Mesothelial cell of epicardium (in vitro differentiated cells): ENCODE data around the gene NANOS3. TPM values are rescaled to one million over a fixed set of nuclear protein-coding genes. Genes with fewer than 3 reads are reported as not detected.
"Not testable (repeated sequence)": the region's sequence is repeated elsewhere in the genome, so short reads cannot be mapped to it uniquely, and the experiment has no call there.

Experiments used
- DNase-seq, 2 experiments: peaks; one replicate each; pipeline ENCODE4 v3.0.0; 2021; ENCODE audit warnings: low spot score in 2 of 2; ENCODE audit not compliant: unreplicated experiment in 2 of 2
- H3K27ac Mint-ChIP-seq: 2 replicates; pipeline ENCODE4 v1.8.0; 2021; ENCODE audit warnings: mixed read lengths
- H3K27me3 Mint-ChIP-seq: 2 replicates; pipeline ENCODE4 v1.8.0; 2021; ENCODE audit warnings: low read depth, mixed read lengths
- H3K36me3 Mint-ChIP-seq: 2 replicates; pipeline ENCODE4 v1.8.0; 2021; ENCODE audit warnings: mixed read lengths
- H3K4me1 Mint-ChIP-seq: 2 replicates; pipeline ENCODE4 v1.8.0; 2021; ENCODE audit warnings: mixed read lengths
- H3K4me3 Mint-ChIP-seq: 2 replicates; pipeline ENCODE4 v1.8.0; 2021; ENCODE audit warnings: mild to moderate bottlenecking, moderate library complexity, mixed read lengths
- H3K9me3 Mint-ChIP-seq: 2 replicates; pipeline ENCODE4 v1.8.0; 2021; ENCODE audit warnings: mixed read lengths
- total RNA-seq: library from RNA; stranded (reverse); gene quantifications from 3 replicates; pipeline ENCODE4 v1.2.1, GENCODE V29; 2021
- TF ChIP-seq, protein P1 (sequence below): fragments of 200-600 bp; sonication (generic); IDR thresholded peaks from one replicate; pipeline ENCODE4 v1.5.0; 2021; ENCODE audit warnings: antibody characterized with exemption; ENCODE audit not compliant: unreplicated experiment

The NANOS3 gene
- total RNA-seq, 1 donor from 2014 or later, result 8.2 TPM

DNA sequence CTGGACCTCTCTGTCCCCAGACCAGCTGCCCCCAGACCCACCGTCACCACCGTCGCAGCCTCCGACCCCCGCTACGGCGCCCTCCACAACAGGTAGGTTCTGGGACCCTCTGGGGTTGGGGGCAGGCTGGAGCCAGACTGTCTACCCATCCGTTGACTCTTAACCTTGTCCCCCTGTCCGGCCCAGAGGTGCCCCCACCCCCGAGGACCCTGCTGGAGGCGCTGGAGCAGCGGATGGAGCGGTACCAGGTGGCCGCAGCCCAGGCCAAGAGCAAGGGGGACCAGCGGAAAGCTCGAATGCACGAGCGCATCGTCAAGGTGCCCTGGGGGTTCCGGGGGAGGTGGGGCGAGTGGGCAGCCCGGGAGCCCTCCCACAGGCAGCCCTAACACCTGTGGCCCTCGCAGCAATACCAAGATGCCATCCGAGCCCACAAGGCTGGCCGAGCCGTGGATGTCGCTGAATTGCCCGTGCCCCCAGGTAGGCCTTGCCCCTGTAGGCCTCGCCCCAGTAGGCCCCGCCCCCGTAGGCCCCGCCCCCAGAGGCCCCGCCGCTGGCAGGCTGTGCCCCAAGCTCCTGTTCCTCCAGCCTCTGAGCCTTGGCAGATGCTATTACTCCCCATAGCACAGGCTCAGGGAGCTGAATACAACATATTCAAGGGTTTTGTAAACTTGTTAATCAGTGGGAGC, 41.9 kb downstream of the NANOS3 start:
- Mint-ChIP-seq H3K36me3 (peaks cover 48% of the 10 kb centered on the region), H3K9me3 (no peaks in the 10 kb centered on the region), H3K27me3 (no peaks in the 10 kb centered on the region), H3K4me3 (no peak overlapping the region), H3K4me1 (no peaks in the 10 kb centered on the region), H3K27ac (no peak overlapping the region)
- no peak for DNase-seq
- TF ChIP-seq, protein P1, sequence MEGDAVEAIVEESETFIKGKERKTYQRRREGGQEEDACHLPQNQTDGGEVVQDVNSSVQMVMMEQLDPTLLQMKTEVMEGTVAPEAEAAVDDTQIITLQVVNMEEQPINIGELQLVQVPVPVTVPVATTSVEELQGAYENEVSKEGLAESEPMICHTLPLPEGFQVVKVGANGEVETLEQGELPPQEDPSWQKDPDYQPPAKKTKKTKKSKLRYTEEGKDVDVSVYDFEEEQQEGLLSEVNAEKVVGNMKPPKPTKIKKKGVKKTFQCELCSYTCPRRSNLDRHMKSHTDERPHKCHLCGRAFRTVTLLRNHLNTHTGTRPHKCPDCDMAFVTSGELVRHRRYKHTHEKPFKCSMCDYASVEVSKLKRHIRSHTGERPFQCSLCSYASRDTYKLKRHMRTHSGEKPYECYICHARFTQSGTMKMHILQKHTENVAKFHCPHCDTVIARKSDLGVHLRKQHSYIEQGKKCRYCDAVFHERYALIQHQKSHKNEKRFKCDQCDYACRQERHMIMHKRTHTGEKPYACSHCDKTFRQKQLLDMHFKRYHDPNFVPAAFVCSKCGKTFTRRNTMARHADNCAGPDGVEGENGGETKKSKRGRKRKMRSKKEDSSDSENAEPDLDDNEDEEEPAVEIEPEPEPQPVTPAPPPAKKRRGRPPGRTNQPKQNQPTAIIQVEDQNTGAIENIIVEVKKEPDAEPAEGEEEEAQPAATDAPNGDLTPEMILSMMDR, result no peak

DNA sequence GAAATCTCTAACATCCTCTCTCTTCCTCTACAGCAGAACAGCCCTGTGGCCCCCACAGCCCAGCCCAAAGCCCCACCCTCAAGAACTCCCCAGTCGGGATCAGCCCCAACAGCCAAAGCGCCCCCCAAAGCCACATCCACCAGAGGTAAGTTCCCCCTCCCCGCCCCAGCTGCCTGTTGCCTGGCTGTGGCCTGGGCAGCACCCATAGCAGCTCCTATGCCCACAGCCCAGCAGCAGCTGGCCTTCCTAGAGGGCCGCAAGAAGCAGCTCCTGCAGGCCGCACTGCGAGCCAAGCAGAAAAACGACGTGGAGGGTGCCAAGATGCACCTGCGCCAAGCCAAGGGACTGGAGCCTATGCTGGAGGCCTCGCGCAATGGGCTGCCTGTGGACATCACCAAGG, 43.6 kb downstream of the NANOS3 start:
- DNase-seq, result no peak
- TF ChIP-seq, protein P1, result no peak
- Mint-ChIP-seq H3K9me3 (no peaks in the 10 kb centered on the region), H3K27ac (no peak overlapping the region), H3K4me1 (no peaks in the 10 kb centered on the region), H3K4me3 (no peak overlapping the region), H3K27me3 (no peaks in the 10 kb centered on the region), H3K36me3 (peaks cover 51% of the 10 kb centered on the region)

- H3K27me3 Mint-ChIP-seq, result no peaks in the 10 kb centered on the region
- H3K4me3 Mint-ChIP-seq, result no peak overlapping the region
- DNase-seq, result no peak
- no peaks in the 10 kb centered on the region for H3K4me1 Mint-ChIP-seq
- TF ChIP-seq, protein P1, result no peak
- H3K36me3 Mint-ChIP-seq, result peaks cover 53% of the 10 kb centered on the region
- H3K9me3 Mint-ChIP-seq, result no peaks in the 10 kb centered on the region
- H3K27ac Mint-ChIP-seq, result no peak overlapping the region
Measured at GRCh38 chr19:13920940-13921747, 44.2 kb downstream of the NANOS3 start.

DNA sequence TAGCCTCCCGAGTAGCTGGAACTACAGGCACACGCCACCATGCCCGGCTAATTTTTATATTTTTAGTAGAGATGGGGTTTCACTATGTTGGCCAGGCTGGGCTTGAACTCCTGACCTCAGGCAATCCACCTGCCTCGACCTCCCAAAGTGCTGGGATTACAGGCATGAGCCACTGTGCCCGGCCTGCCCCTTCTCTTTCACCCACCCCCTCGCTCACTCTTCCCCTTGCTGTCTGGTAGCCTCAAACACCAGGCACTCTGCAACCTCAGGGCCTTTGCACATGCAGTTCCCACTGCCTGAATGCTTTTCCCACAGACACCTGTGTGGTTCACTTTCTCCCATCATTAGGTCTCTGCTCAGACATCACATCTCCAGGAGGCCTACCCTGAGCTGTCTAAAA, 45.2 kb downstream of the NANOS3 start:
- not testable (repeated sequence) for H3K4me3 Mint-ChIP-seq, H3K9me3 Mint-ChIP-seq, H3K4me1 Mint-ChIP-seq, H3K27me3 Mint-ChIP-seq, H3K27ac Mint-ChIP-seq, DNase-seq
- peaks cover 60% of the 10 kb centered on the region for H3K36me3 Mint-ChIP-seq

GRCh38 chr19:13923194-13923987, 46.5 kb downstream of the NANOS3 start:
- TF ChIP-seq, protein P1, result no peak
- Mint-ChIP-seq H3K9me3 (no peaks in the 10 kb centered on the region), H3K27ac (no peak overlapping the region), H3K4me1 (no peaks in the 10 kb centered on the region), H3K36me3 (peaks cover 63% of the 10 kb centered on the region), H3K27me3 (no peaks in the 10 kb centered on the region), H3K4me3 (no peak overlapping the region)
- no peak for DNase-seq
